Ovary (tissue), 9 donors: Measurements from ENCODE around the gene IQSEC1. TPM values are rescaled to one million over a fixed set of nuclear protein-coding genes. Genes with fewer than 3 reads are reported as not detected.

Source experiments
- DNase-seq, 5 donors: peaks; one replicate each; pipeline ENCODE4 v3.0.0-alpha.2; 2019 to 2020
- H3K27ac ChIP-seq, 2 donors: fragments of 200-600 bp; one replicate each; pipeline versions ENCODE4 v1.5.1 to v1.8.0; 2019 to 2022
- H3K27me3 ChIP-seq: fragments of 200-600 bp; one replicate; pipeline ENCODE4 v1.8.0; 2022
- H3K36me3 ChIP-seq: fragments of 200-600 bp; sonication (generic); one replicate; pipeline ENCODE4 v1.5.1; 2019
- H3K4me1 ChIP-seq: one replicate; pipeline ENCODE4 v1.8.1; 2013; ENCODE audit warnings: mild to moderate bottlenecking, moderate library complexity; ENCODE audit not compliant: insufficient read depth
- H3K4me3 ChIP-seq: fragments of 200-600 bp; sonication (generic); one replicate; pipeline ENCODE4 v1.5.1; 2017
- H3K9me3 ChIP-seq, 2 donors: fragments of 200-600 bp in 1 of 2; sonication (generic) in 1 of 2; one replicate each; pipeline versions ENCODE4 v1.5.1 to v1.8.1; 2013 to 2019; ENCODE audit warnings: mild to moderate bottlenecking in 1 of 2, moderate library complexity in 1 of 2
- CTCF ChIP-seq, 3 donors: fragments of 450-650 bp in 2 of 3; fragments of 200-600 bp in 1 of 3; IDR thresholded peaks; one replicate each; pipeline versions ENCODE4 v1.5.1 to v1.8.0; 2016 to 2022; ENCODE audit warnings: antibody characterized with exemption in 3 of 3, mild to moderate bottlenecking in 1 of 3
- EP300 ChIP-seq: sonication (generic); formaldehyde crosslinking; IDR thresholded peaks from one replicate; pipeline ENCODE4 v1.6.1; 2017; ENCODE audit warnings: antibody characterized with exemption
- POLR2A ChIP-seq: fragments of 450-650 bp; IDR thresholded peaks from one replicate; pipeline ENCODE4 v1.6.1; 2017; ENCODE audit warnings: antibody characterized with exemption, mild to moderate bottlenecking, moderate library complexity
- WGBS, 3 donors: extraction: QIAGEN DNeasy Blood & Tissue Kit in 1 of 3; methylation state at CpG; one replicate each; pipeline versions ENCODE4 v1.1.5 to v1.1.7; 2013 to 2017; 5-methylcytosine and 5-hydroxymethylcytosine counted together
- intact Hi-C, 4 donors: fragments of 100-400 bp; cut with DNase I; formaldehyde crosslinking; loops; one replicate each; pipeline versions ENCODE4 v1.11.0 to v1.15.1; 2022 to 2023
- polyA plus RNA-seq, 2 donors: library from polyadenylated mRNA; stranded (reverse); fragments of 200-250 nt in 1 of 2; fragments of 350-450 nt in 1 of 2; fragmentation: Illumina TruSeq in 1 of 2; extraction: RNeasy Lipid Tissue Mini Kit (QIAGEN cat#74804) in 1 of 2; gene quantifications; one replicate each; pipeline ENCODE4 v1.2.3, GENCODE V29; 2013 to 2014
- total RNA-seq, 7 donors: library from RNA; depleted of rRNA in 2 of 7; stranded (reverse); fragments of >200 nt in 2 of 7; fragmentation: NEBNext Ultra II Directional in 3 of 7; extraction: Animal tissue kit (Norgen Biotek cat#: 25700) in 3 of 7; gene quantifications; one replicate each; pipeline versions ENCODE4 v1.1.0 to v1.2.4, GENCODE V29; 2016 to 2023
- donor health status: DM: no; HTN: no; CAD: no; lungs with moderate emphysema.
- donor health status: DM: no; HTN: no; CAD: no.
- donor health status: Bipolar disorder and iron deficiency.
- donor health status: DM: yes; HTN: yes; CAD: no.
- donor health status: DM: no; HTN: no; CAD: no.
- donor health status: DM: yes; HTN: yes; CAD: no.

The IQSEC1 gene
- total and polyA plus RNA-seq, 9 donors: 20.9 to 55.4 (median 45.1) TPM

GRCh38 chr3:13104511-13104910 lies 31.3 kb upstream of the IQSEC1 start:
- H3K4me1 ChIP-seq: no peaks in the 10 kb centered on the region
- no peak overlapping the region for H3K27ac ChIP-seq
- no peak for DNase-seq
- H3K4me3 ChIP-seq: no peak overlapping the region
- H3K9me3 ChIP-seq: no peaks in the 10 kb centered on the region
- intact Hi-C loops: no loop called here
- no peak for TF ChIP-seq CTCF (IDR thresholded peaks at IDR 0.05)
- no peak for TF ChIP-seq EP300
- TF ChIP-seq POLR2A: no peak
- H3K27me3 ChIP-seq: no peaks in the 10 kb centered on the region
- H3K36me3 ChIP-seq: no peaks in the 10 kb centered on the region
- 71 to 81% (median 79%) methylated on average over 12 of the region's 12 CpGs for WGBS, 3 donors

GRCh38 chr3:13103416-13104058 lies 30.3 kb upstream of the IQSEC1 start:
- TF ChIP-seq EP300: no peak
- TF ChIP-seq CTCF (IDR thresholded peaks at IDR 0.05): no peak
- no peak for TF ChIP-seq POLR2A
- Histone ChIP-seq H3K4me1 (no peaks in the 10 kb centered on the region), H3K4me3 (no peak overlapping the region), H3K27ac (no peak overlapping the region), H3K36me3 (no peaks in the 10 kb centered on the region), H3K27me3 (no peaks in the 10 kb centered on the region), H3K9me3 (no peaks in the 10 kb centered on the region)
- WGBS, 3 donors: 75 to 86% (median 81%) methylated on average over 13 of the region's 13 CpGs
- intact Hi-C loops: no loop called here
- DNase-seq: no peak

GRCh38 chr3:13102386-13103345 lies 29.4 kb upstream of the IQSEC1 start:
- 78 to 79% (median 79%) methylated on average over 21 of the region's 21 CpGs for WGBS, 3 donors
- no peak overlapping the region for H3K27ac ChIP-seq
- no peak overlapping the region for H3K4me3 ChIP-seq
- H3K4me1 ChIP-seq: no peaks in the 10 kb centered on the region
- no peaks in the 10 kb centered on the region for H3K36me3 ChIP-seq
- no peaks in the 10 kb centered on the region for H3K9me3 ChIP-seq
- intact Hi-C loops: no loop called here
- no peak for TF ChIP-seq POLR2A
- TF ChIP-seq EP300: no peak
- no peak for TF ChIP-seq CTCF (IDR thresholded peaks at IDR 0.05)
- DNase-seq: no peak
- H3K27me3 ChIP-seq: no peaks in the 10 kb centered on the region

- TF ChIP-seq POLR2A (no peak), CTCF (IDR thresholded peaks at IDR 0.05) (no peak), EP300 (no peak)
- Histone ChIP-seq H3K36me3 (no peaks in the 10 kb centered on the region), H3K4me3 (no peak overlapping the region), H3K4me1 (no peaks in the 10 kb centered on the region), H3K27me3 (no peaks in the 10 kb centered on the region), H3K27ac (no peak overlapping the region), H3K9me3 (no peaks in the 10 kb centered on the region)
- intact Hi-C loops: loop anchor here in 1 of 4 donors (5.0 kb wide), 1 partner anchor 358 kb away; no protein-coding TSS in a partner anchor
- WGBS, 3 donors: 83 to 92% (median 87%) methylated on average over 10 of the region's 10 CpGs
- DNase-seq: no peak
Observed at GRCh38 chr3:13099707-13100106, 26.5 kb upstream of the IQSEC1 start.
